Prostate gland (tissue), 2 donors: Measurements from ENCODE around the gene EIF4E.

Experiments used
- POLR2A ChIP-seq: fragments of 450-650 bp; IDR thresholded peaks from one replicate; pipeline ENCODE4 v1.6.1; 2016; ENCODE audit warnings: antibody characterized with exemption, mild to moderate bottlenecking
- POLR2AphosphoS5 ChIP-seq: sonication (generic); formaldehyde crosslinking; IDR thresholded peaks from one replicate; pipeline ENCODE4 v1.6.1; 2017; ENCODE audit warnings: antibody characterized with exemption
- TF ChIP-seq, protein P1 (sequence below), 4 experiments: fragments of 200-600 bp in 2 of 4; fragments of 450-650 bp in 2 of 4; sonication (generic) in 2 of 4; IDR thresholded peaks; 1 replicate in 3 of 4; 2 replicates in 1 of 4; pipeline ENCODE4 v1.5.1; 2016 to 2019; ENCODE audit warnings: antibody characterized with exemption in 4 of 4, mild to moderate bottlenecking in 2 of 4, moderate library complexity in 2 of 4

DNA sequence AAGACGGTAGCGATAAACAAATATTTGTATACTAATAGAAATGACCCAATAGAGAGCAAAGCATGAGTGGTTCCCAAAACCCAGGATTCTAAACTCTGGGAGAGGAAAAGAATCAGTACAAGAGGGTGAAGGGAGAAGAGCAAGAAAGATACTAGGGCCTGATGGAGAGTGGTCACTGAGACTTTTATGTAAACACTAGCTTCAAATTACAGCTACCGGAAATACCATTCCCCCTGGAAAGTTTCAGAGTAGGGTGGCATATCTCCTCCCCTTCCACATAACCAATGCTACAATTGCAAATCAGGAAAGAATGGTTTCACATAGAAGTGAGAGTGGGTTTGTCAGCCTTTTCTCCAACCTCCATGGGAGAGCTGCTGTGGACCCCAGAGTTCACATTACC is 77.1 kb downstream of the EIF4E start:
- TF ChIP-seq POLR2A: no peak
- TF ChIP-seq POLR2AphosphoS5: no peak
- TF ChIP-seq, protein P1, sequence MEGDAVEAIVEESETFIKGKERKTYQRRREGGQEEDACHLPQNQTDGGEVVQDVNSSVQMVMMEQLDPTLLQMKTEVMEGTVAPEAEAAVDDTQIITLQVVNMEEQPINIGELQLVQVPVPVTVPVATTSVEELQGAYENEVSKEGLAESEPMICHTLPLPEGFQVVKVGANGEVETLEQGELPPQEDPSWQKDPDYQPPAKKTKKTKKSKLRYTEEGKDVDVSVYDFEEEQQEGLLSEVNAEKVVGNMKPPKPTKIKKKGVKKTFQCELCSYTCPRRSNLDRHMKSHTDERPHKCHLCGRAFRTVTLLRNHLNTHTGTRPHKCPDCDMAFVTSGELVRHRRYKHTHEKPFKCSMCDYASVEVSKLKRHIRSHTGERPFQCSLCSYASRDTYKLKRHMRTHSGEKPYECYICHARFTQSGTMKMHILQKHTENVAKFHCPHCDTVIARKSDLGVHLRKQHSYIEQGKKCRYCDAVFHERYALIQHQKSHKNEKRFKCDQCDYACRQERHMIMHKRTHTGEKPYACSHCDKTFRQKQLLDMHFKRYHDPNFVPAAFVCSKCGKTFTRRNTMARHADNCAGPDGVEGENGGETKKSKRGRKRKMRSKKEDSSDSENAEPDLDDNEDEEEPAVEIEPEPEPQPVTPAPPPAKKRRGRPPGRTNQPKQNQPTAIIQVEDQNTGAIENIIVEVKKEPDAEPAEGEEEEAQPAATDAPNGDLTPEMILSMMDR (IDR thresholded peaks at IDR 0.05): no peak
